IPS DF 4.7 (cell line): ENCODE results near the gene MMS19.
A peak's percentile ranks its signal among the peaks of the same experiment; 100 is the strongest.
"Not testable (repeated sequence)": the region's sequence is repeated elsewhere in the genome, so short reads cannot be mapped to it uniquely, and the experiment has no call there.

Experiments used
- DNase-seq: peaks from one replicate; pipeline ENCODE4 v3.0.0-alpha.2; 2013; ENCODE audit warnings: low spot score; ENCODE audit errors: extremely low read depth

The MMS19 gene

DNA sequence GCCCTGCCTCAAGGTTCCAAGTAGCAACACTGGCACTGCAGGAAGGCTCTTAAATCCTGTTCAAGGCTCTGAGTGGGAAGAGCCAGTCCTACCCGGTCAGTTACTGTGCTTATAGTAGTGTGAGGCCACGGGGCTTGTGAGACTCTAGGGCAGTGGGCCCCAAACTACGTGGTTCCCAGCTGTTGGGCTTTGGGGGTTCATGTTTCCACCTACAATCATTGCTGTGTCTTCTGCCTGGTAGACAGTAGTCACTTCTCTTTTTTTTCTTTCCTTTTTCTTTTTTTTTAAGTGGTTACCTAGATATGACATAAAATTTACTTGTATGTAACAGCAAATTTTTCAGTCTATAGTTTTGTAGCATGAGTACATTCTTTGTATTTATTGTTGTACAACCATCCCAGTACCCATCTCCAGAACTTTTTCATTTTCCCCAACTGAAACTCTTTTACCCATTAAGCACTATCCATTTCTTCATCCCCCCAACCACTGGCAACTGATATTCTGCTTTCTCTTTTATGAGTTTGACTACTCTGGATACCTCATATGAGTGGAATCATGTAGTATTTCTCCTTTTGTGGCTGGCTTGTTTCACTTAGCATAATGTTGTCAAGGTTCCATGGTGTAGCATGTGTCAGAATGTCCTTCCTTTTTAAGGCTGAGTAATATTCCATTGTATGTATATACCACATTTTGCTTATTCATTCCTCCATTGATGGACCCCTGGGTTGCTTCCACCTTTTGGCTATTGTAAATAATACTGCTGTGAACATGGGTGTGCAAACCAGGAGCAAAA lies 8.2 kb upstream of the MMS19 start:
- DNase-seq, result no peak

DNA sequence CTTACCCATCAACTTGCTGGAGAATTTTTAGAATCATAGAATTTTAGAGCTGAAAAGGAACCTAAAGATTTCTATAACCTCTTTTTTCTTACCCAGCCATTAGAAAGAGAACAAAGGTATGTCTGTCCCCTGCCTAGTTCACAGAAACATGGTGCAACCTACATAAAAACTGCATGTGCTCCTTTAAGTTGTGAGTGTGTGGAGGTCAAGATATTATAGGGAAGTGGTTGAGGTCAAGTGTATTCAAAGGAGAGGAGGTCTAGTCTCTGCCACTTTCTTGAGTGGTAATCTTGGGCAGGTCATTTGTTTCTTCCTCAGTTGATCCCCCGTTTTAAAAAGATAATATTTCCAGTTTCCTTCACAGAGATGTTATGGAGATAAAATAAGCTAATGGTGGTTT lies 6.9 kb upstream of the MMS19 start:
- DNase-seq, result no peak

DNA sequence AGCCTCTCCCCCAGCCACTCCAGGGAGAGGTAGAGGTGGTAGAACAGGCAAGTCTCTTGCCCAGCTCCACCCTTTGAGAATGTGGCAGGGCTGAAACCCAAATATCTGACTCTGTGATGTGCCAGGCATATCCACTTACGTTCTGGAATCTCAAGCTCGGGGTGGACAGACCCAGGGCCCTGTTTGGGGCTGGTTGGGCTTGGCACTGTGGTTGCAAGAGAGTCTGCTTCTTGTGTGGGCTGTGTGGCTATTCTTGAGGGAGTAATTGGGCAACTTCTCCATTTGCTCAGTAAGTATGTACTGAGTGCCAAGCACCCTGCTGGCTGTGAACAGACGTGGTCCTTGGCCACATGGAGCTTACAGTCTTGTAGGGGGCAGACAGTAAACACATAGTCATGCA lies 5.2 kb upstream of the MMS19 start:
- DNase-seq, result no peak

DNA sequence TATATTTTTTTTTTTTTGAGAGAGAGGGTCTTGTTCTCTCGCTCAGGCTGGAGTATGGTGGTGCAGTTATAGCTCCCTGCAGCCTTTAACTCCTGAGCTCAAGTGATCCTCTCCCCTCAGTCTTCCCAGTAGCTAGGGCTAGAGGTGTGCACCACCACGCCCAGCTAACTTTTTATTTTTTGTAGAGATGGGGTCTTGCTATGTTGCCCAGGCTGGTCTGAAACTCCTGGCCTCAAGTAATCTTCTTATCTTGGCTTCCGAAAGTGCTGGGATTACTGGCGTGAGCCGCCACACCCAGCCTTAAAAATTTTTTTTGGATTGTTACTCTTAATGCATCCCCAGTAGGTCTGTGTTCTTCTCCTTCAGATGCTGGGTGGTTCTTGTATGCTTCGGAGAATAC lies 4.7 kb upstream of the MMS19 start:
- no peak for DNase-seq

DNA sequence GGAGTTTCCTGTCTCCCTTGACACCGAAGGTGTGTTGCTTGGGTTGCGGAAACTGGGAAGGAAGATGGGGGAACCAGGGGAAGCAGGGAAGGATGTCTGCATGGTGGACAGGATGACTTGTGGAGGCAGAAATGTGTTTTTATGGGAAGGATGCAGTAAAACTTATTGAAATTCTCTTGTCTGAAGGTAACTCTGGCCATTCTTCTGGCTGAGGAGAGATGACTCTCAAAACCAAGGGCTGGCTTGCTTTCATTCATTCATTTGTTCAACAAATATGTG lies 2.0 kb upstream of the MMS19 start:
- DNase-seq, result no peak

DNA sequence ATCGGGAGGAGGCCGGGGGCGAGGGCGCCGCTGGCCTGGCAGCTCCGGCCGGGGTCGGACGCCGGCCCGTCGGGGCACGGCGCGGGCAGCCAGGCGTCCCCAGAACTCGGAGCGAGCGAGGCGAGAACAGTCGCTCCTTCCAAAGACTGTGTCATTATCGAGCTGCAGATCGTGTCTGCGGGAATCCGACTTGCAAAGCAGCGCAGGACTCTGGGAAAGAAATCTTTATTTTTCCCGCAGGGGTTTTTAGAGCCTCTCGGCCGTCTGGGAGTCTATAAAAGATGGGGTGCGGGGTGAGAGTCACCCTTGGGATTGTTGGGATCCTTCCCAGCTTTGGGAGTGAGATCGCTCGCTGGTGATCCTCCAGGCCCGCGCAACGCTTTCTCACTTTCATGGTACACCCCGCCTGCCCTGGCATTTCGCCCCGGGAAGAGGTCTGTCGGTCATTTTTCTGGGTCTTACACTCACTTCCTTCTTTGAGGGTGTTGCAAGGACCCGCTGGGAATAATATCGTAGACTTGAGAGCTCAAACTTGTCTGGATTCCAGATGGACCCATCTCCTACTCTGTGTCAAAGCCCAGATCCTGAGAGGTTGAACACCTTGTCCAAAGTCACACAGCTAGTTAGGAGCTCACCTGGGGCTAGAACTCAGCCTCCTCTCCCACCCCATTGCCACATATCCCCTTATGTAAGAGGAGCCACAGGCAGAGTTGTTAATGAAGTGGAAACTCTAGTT lies 1.5 kb upstream of the MMS19 start:
- DNase-seq, result no peak

DNA sequence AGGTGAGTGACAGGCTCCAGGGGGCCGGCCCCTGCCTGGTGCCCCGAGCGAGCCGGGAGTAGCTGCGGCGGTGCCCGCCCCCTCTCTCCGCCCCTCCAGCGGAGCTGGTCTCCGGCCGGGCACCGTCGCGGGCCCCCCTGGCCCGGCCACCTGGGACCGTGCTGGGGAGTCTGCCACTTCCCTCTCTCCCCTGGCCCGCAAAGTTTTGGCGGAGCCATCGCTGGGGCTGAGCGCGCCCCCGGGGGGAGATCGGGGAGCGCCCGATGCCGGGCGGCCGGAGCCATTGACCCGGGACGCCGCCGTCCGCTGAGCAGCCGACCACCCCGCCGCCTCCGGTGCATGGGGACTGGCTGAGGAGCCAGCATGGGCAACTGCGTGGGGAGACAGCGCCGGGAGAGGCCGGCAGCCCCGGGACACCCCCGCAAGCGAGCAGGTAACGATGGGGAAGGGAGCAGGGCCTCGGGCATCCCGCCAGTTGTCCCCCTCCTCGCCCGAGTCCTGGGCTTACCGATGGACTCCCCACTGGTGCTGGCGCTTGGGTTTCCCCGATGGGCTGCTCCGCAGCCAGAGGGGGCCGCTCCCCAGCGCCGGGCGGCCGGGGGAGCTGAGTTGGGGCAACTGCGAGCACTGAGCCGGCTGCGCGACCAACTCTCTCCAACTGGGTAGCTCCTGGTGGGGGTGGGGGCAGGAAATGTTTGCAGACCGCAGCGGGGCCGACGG lies 779 bp upstream of the MMS19 start, which contains the start of gene UBTD1:
Gene UBTD1 (plus strand): TSS at position 84 of the 720 bp plus-strand sequence. CDS start 280 bp downstream, at position 364.
- DNase-seq, result no peak

DNA sequence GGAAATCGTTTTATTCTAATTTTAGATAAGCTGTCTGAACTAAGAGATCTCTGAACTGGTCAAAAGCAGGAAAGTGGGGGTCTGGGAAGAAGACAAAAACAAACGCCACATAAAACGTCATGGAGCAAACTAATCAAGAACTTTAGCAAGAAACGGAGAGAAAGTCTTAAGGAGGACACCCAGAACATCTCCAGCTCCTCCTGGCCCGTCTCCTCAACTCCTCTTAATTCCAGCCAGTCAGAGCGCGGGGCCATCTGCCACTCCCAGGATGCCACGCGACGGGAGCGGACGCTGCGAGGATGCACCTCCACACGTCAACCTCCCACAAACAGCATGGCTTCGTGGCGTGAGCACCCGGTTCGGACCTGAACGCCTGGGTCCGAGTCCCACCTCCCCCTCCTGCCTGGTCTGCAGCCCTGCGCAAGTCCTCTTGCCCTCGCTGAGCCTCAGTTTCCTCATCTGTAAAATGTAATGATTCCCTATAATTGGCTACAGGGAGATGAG lies 598 bp downstream of the MMS19 start:
- no peak for DNase-seq

DNA sequence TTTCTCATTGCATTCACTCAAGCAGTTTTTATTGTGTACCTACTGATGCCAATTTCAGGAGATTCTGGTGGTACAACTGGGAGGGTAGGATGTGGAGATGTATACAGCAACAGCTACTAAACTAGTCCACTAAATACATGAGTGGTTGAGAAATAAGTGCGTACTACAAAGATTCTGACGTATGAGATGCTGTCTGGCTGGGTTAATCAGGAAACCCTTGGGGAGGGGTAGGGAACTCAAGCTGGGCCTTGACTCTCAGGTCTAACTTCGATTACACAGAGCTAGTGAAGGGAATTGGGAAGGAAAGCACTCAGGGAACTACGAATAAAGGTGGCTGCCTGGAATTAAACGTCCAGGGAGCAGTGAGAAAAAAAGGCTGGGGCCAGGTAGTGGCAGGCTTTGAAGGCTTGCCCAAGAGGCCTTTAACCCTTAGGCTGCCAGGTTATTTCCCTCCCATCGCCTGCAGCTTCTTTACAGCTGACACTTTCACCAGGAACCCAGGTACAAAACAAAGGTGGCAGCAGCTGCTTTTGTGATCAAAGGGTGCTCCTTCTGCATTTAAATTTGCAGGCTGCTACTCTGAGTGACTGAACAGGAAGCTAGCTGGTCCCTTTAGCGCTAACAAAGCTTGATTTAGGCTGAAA lies 3.2 kb downstream of the MMS19 start:
- DNase-seq, result no peak

DNA sequence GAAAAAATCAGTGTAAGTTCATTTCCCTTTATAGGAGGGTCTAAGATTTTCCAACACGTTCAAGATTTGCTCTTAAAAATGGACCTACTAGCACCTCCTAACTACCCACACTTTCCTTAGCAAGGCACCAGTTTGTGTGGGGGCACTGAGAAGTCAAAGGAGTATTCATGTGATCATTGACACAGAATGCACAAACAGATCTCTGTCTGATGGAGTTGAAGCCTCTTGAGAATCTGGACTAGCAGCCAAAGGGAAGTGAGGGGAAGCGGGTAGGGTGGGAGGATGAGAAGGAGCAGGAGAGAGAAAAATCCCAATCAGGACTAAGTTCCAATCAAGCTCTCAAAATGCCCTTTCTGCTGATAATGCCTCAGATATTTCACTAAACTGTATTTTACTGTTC lies 4.1 kb downstream of the MMS19 start:
- DNase-seq, result no peak

DNA sequence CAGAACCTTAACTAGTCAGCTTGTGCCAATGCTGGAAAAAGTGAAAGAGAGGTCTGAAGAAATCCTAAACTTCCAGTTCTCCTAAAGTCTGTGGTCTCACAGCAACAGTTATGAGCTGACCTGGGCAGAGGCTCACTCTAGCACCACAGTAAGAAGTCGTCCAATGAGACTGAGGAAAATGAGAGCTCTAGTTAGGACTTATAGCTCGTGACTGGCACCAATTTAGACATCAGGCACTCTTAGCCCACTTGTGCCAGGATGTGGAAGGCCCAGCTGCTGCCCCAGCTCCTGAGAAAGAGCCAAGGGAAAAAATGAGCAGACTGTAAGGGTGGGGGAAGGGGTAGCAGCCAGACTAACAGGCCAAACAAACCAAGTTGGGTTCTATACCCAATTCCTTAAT lies 7.6 kb downstream of the MMS19 start:
- DNase-seq, result no peak

DNA sequence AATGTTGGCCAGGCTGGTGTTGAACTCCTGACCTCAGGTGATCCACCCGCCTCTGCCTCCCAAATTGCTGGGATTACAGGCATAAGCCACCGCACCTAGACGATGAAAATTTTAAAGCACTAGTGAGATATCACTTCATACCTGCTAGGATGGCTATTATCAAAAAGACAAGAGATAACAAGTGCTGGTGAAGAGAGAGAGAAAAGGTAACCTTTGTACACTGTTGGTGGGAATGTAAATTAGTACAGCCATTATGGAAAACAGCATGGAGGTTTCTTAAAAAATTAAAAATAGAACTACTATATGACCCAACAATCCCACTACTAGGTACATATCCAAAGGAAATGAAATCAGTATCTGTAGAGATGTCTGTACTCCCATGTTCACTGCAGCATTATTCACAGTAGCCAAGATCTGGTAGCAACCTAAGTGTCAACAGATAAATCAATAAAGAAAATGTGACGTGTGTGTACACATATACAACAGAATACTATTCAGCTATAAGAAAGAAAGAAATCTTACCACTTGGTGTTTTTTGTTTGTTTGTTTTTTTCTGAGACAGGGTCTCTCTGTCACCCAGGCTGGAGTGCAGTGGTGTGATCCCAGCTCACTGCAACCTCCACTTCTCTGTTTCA lies 12.5 kb downstream of the MMS19 start:
- DNase-seq, result no peak

DNA sequence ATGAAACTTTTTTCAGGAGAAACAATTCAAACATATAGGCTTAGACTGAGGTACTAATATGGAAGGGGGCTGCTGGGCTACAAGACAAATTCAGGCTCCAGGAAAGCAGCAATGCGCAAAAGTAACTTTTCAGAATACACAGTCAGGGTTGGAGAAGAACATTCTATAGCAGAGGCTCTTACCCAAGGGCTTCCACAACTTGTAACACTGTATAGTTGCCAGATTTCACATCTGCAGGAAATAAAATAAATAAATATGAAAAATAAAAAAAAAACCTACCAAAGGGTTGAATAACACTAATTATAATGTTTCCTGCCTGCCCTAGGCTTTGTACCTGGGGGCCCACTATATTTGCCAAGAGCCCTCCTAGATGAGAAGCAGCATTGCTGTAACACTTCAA lies 14.3 kb downstream of the MMS19 start:
- no peak for DNase-seq

DNA sequence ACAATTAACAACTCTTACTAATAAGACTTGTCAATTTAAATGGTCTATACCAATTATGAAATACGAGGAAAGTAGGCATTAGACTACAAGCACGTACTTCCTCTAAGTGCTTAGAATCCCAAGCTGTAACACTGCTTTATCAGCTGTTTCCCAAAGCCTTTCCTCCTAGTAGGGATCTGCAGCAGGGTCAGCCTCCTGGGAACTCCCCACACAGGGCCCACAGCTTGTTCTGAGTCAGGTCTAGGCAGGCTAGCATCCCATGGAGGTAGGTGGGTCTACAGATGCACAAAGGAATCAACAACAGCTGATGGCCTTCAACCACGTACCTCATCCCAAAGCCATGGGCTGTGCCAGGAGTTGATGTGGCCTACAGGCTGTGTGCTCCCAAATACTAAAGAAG lies 14.7 kb downstream of the MMS19 start:
- DNase-seq, result no peak

DNA sequence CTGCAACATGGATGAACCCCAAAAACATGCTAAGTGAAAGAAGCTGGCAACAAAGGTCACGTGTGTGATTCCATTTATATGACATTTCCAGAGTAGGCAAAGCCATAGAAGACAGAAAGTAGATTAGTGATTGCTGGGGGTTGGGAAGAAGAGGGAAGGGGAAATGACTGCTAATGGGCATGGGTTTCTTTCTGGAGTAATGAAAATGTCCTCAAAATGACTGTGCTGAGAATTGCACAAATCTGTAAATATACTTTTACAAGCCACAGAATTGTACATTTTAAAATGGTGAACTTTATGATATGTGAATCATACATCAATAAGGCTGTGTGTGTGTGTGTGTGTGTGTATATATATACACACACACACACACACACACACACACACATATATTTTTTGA lies 15.8 kb downstream of the MMS19 start:
- no peak for DNase-seq

DNA sequence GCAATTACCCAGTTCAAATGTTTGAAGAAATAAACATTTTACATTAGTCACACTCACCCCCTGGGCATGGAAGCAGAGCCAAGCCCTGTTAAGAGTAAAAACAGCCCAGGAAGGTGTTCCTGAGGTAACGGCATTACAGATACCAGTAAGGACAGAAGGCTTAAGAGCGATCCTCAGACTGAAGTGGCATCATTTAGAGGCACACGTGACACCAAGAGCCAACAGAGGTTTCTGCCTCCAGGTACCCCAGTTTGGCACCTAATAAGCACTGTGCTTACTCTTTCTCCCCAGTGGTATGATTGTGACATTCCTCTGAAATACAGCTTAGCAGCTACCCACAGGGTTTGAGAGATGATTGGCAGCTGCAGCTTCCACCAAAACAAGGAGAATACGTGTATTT lies 17.2 kb downstream of the MMS19 start:
- no peak for DNase-seq

DNA sequence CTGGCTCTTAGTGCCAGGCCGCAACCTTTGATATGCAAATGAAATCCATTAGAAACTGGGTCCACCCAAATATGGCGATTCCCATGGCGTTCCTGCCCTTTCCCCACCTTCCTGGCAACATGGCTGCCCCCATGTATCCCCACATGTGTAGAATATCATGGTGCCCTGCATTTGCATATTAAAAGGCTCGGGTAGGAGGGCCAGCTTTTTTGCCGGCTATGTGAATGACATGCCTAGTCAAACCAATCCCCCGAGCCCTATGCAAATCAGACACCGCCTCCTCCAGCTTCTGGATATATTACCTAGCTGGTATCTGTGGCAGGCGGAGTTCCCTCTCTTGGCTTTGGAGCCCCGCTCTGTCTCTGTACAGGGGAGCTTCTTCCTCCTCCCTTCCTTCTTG lies 18.3 kb downstream of the MMS19 start:
- DNase-seq, result peak; percentile 97

DNA sequence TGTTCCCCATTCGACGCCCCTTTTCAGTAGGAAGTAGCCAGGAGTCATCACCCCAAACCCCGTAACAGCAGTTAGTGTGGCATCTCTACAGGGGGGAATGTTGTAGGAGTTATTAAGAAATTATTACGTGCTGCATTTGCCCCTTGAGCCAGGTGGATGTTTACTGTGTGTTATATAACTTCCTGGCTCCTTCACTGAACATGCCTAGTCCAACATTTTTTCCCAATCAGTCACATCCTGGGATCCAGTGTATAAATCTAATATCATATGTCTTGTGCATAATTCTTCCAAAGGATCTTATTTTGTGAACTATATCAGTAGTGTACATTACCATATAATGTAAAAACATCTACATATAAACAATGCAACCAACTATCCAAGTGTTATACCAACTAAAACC lies 18.8 kb downstream of the MMS19 start:
- DNase-seq, result not testable (repeated sequence)

DNA sequence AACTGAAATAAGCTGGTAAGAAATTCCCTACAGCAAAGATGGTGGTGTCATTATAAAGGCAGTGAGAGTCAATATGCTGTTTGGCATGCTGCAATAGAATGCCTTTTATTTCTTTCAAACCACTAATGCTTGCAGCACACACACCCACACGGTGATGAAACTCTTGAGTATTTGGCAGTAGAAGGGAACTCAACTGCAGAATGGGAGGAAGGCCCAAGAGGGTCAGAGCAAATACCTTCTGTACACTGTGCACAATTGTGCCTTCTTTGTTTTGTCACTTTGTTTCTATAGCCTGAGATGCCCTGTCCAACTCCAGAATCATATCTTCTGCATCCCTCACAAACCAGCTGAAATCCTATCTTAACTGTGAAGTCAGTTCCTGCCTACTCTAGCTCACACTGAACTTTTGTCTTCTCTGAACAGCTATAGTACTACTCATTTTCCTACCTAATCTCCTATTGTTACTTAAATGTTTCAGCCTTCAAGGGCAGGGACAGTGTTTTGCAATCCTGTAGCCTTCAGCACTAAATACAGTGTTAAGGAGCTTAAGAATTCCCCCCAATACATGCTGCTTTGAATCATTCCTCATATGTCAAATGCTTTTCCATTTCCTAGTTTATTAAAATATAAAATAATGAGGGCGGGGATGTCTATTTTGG lies 22.2 kb downstream of the MMS19 start:
- DNase-seq, result no peak

DNA sequence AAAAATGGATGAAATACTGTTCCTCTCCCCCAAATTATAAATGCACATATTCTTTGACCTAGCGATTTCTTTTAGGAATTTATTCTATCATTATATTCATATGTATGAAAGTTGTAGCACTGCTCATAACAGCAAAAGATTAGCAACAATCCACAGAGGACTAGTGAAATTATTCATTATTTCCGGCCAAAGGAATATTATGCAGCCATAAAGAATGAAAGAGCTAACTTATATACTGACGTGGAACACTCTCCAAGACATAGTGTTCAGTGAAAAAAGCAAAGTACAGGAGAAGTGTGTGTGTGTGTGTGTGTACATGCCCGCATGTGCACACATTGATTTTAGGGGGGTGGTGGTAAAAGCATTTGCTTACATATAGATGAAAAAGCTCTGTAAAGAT lies 23.3 kb downstream of the MMS19 start:
- no peak for DNase-seq

DNA sequence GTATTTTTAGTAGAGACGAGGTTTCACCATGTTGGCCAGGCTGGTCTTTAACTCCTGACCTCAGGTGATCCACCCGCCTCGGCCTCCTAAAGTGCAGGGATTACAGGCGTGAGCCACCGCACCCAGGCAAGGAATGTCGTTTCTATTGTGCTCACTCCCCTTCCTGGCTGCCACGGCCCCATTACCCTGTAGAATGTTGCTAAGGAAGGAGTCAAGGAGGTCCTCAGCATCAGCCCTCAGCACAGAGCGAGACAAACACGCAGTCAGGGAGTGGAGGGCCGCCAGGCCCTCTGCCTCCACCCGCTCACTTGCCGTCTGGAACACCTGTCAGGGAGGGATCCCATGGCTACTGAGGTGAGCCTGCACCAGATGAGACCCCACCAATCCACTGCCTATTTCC lies 29.4 kb downstream of the MMS19 start:
- DNase-seq, result not testable (repeated sequence)
